GM21381 (cell line): ENCODE data around the gene CSF2RB.

Experiments
- ATAC-seq: cut with Tn5 transposase; IDR thresholded peaks from one replicate; pipeline ENCODE4 v1.9.1; 2021; ENCODE audit warnings: mild to moderate bottlenecking, moderate library complexity; ENCODE audit not compliant: unreplicated experiment

CSF2RB gene

DNA sequence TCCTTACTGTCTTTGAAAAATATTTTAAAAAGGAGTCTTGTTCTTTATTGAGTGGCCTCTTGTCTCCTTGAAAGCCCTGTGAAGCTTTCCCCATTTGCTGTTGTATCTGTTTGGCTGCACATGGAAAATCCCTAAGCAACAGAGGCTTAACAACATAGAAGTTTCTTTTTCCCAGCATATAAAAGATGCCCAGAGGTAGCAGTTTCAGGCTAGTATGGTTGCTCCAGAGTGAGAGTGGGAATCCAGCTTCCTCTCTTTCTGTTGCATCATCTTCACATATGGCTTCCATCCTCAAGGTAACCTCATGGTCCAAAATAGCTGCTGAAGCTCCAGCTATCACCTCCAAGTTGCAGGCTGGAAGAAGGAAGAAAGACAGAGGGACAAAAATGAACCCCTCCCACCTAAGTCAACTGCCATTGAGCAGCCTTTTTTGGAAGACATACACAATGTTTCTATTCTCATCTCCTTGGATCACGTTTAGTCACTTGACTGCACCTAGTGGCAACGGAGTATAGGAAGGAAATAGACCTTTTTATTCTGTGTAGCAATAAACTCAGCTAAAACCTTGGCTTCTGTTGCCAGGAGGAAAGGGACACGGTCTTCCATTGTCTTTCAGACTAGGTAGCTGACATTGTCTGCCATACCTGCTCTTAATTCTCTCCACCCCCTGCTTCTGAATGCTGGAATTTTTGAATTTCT lies 5.3 kb downstream of the CSF2RB start:
- no peak for ATAC-seq

GRCh38 chr22:36921309-36922104 lies 8.1 kb downstream of the CSF2RB start:
- no peak for ATAC-seq

DNA sequence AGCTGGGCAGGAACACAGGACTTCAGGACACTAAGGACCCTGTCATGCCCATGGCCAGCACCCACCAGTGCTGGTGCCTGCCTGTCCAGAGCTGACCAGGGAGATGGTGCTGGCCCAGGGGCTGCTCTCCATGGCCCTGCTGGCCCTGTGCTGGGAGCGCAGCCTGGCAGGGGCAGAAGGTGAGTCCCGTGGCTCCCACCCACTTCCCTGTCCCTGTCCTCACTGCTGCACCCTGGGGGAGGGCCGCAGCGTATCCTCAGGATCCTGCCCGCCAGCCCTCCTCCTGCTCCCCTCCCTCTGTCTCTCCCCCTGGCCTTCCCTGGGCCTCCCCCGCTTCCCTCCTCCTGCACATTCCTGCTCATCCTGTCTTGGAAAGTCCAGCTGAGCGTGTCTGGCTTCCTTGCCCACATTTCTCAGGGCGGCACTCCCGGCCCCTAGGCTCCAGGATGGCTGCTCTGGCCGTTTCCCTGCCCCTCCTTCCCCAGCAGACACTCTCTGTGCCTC lies 8.7 kb downstream of the CSF2RB start:
- ATAC-seq, result no peak

GRCh38 chr22:36922711-36923110 lies 9.3 kb downstream of the CSF2RB start:
- ATAC-seq, result no peak

GRCh38 chr22:36923131-36923788 lies 9.8 kb downstream of the CSF2RB start:
- no peak for ATAC-seq

GRCh38 chr22:36924151-36924698 lies 10.8 kb downstream of the CSF2RB start:
- no peak for ATAC-seq

DNA sequence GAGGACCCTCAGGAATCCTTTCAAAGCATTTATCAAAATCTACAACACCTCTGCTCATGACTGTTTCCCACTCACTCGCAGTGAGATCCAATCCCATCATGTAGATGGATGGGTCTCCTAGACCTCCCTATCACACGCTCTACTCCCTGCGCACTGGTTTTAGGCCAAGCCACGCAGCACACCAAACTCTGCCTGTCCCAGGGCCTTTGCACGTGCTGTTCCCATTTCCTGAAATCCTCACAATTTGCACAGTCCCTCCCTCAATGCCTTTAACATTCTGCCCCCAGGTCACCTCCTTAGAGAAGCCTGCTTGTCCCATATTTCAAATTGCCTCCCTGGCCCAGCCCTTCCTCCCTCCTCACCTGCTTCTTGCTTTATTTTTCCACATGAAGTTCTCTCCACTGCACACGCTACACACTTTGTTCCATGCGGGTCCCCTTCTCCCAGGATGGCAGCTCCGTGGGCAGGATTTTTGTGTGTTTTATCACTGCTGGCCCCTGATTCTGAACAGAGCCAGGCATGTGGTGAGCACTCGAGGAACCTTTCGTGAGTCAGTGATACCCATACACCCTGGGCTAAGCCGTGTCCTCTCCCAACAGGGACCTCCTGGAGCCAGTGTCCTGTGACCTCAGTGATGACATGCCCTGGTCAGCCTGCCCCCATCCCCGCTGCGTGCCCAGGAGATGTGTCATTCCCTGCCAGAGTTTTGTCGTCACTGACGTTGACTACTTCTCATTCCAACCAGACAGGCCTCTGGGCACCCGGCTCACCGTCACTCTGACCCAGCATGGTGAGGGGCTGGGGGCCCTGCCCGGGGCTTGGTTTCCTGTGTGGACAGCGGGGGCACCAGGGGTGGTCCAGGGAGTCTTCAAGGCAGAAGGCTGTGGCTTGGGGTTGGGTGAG lies 12.2 kb downstream of the CSF2RB start:
- no peak for ATAC-seq

- ATAC-seq, result no peak
Observed at GRCh38 chr22:36926309-36926708, 12.9 kb downstream of the CSF2RB start.

DNA sequence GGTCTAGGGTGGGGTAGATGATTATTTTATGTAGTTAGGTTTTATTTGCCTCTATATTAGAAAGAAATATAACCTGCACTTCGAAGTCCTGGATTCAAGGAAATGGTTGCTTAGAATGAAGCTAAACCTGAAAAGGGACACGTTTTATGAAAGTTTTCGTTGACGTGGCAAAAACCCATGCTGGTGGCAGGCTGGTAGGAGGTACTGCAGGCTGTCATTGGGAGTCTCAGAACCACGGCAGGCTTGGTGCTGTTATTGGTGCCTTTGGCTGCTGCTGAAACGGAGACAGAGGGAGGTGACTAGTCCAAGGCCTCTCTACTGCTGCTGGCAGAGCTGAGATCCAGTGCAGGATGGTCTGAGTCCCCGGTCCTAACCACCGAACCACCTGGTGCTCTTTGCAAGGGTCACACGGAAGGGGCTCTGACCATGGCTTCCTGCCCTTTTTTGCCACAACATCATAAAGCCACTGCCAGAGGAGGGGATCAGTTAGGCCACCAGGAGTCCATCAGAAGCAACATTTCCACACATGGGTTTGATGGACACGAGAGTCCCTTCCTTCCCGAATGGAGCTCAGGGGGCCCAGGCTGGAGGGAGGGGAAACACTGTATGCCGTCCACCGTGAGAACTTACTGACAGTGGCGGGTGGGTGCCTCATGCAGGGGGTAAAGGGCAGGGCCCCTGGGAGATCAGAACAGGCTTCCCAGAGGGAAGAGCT lies 13.4 kb downstream of the CSF2RB start:
- ATAC-seq, result no peak

GRCh38 chr22:36927671-36928070 lies 14.2 kb downstream of the CSF2RB start:
- no peak for ATAC-seq

DNA sequence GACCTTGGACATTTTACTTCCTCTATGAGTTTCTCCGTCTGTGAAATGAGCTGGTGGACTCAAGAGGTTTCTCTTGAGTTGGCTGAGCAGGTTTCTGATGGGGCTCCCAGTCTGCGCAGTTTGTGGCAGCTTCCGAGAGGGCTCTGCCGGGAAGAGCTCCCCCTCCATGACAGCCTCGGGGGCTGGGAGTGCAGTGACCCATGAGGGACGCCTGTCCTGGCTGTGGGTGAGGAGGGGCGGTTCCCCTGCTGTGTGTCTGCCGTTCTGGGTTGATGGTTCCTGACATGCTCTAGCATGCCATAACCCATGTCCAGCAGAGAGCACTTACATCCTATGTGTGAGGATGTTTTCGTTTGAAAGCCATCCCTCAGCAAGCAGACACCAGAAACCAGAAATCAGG lies 14.8 kb downstream of the CSF2RB start:
- ATAC-seq, result no peak

GRCh38 chr22:36928786-36929535 lies 15.5 kb downstream of the CSF2RB start:
- ATAC-seq, result no peak

DNA sequence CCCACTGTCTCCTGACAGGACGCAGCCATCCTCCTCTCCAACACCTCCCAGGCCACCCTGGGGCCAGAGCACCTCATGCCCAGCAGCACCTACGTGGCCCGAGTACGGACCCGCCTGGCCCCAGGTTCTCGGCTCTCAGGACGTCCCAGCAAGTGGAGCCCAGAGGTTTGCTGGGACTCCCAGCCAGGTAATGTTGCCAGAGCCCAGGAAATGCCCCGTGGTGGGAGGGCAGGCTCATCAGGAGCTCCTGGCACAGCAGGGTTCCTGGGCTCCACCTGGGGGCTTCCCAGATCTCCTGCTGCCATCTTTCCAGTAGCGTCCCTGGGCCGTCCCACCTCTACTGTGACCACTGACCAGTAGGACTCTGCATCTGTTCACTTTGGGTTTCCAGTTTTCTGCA lies 16.2 kb downstream of the CSF2RB start:
- ATAC-seq, result no peak

DNA sequence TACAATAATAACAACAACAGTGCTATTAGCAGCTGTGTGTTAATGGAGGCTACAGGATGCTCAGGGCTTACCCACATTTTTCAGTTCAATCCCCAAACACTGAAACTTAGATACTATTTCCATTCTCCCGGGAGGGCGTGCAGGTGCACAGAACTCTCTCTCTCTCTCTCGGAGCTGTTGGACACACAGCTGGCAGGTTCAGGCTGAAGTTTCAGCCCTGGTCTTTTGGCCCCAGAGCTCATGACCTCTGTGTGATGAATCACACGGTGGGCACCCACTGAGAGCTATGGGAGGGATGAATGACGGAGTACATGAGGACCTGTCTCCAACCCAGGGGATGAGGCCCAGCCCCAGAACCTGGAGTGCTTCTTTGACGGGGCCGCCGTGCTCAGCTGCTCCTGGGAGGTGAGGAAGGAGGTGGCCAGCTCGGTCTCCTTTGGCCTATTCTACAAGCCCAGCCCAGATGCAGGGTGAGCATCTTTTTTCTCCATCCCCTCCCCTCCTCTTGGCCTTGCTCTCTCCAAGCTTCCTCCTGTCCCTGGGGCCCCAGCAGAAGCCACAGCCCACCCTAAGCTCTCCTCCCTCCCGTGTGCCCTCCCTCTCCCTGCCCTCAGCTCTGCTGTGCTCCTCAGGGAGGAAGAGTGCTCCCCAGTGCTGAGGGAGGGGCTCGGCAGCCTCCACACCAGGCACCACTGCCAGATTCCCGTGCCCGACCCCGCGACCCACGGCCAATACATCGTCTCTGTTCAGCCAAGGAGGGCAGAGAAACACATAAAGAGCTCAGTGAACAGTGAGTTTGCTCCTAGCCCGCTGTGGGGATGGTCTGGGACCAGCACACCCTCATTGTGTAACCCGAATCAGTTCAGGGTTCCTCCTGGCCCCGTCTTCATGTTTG lies 16.9 kb downstream of the CSF2RB start:
- no peak for ATAC-seq

DNA sequence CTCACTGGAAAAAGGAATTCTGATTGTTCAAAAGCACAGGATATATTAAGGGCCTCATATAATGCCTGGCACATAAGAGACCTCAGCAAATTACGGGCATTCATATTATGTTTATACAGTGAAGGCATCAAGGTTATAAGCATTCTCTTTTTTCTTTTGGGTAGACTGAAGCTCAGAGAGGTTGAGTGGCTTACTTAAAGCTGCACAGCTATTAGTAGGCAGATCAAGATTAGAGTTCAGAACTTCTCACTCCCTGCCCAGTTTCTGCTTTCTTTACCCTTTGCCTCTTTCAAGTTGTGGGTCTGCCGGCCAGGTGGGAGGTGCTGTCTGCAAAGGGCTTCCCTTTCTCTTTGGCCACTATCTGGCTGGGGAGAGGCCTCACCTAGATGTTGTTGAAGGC lies 18.0 kb downstream of the CSF2RB start:
- no peak for ATAC-seq

DNA sequence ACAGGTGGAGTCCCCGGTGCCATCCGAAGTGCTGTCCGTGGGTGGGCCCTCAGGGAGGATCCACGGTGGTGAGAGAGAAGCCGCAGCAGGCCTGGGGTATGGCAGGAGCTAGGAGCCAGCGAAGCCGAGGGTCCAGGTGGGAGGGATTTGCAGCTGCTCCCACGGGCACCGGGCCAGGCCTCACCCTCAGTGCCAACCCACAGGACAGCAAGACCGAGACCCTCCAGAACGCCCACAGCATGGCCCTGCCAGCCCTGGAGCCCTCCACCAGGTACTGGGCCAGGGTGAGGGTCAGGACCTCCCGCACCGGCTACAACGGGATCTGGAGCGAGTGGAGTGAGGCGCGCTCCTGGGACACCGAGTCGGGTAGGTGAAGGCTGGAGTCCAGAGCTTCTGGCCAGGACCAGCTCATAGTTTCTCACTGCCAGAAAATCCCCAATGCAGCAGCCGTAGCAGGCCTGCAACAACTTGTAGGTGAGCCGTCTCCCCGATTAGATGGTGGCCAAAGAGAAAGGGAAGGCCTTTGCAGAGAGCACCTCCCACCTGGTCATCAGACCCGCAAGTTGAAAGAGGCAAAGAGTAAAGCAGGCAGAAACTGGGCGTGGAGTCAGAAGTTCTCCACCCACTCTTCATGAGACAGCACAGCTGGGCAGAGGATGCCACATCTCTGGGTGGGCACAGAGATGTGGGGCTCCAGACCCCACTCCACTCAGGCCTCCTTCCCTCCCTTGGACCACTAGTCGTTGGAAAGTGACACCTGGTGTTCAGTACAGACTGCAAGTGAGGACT lies 20.4 kb downstream of the CSF2RB start:
- no peak for ATAC-seq
